NCI-H2171 (cell line): ENCODE results near the gene C9orf72.
"Not testable (repeated sequence)": the region's sequence is repeated elsewhere in the genome, so short reads cannot be mapped to it uniquely, and the experiment has no call there.

Source experiments
- DNase-seq: peaks from one replicate; lab custom pipeline; 2025; lab: John Stamatoyannopoulos, UW

The C9orf72 gene

DNA sequence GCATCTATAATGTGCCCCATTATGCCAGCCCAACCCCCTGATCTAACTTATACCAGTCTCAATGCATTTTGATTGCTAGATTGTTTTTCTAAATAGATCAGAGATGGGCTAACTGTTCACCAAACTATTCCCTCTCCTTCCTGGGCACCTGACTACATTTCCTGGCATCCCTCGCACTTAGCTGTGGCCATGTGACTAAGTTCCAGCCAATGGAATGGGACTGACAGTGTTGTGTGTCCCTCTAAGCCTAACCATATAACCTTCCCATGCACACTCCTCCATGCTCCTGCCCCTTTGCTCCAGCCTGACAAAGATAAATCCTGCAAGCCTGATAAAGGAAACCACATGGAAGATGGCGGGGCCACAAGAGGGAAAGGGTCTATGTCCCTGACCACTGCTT, 61.5 kb downstream of the C9orf72 start:
- no peak for DNase-seq

DNA sequence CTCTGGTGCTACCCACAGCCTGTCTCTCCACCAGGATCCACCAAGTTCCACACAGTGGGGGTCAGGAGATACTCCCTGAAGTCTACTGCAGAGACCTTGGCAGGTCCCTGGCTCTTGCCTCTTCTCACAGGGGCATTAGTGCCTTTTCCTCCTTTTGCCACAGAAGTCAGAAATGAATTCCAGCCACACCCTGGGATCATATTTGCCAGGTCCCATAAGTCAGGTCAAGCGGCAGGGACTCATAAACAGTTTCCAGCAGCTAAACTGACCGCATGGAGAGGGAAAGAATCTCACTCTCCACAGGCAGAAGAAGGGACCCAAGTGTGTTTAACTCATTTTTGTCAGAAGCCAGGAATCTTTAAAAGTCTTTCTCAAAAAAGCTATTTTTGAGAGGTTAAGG, 62.5 kb downstream of the C9orf72 start:
- DNase-seq: no peak

DNA sequence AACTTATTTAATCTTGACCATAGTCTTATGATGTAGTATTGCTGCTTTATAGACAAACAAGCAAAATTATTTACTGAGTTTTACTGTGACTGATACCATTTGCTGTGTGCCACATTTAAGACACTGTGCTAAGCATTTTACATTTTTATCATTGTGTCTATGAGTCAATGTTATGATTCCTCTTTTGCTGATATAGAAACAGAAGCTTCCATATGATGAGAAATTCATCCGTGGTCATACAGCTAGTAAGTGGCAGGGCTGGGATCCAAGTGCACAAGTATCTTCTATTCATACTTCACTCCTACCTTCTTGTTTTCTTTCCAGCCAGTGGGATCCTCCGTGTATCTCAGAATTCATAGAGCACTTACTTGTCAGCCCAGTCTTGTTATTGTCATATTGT, 66.3 kb downstream of the C9orf72 start:
- no peak for DNase-seq

DNA sequence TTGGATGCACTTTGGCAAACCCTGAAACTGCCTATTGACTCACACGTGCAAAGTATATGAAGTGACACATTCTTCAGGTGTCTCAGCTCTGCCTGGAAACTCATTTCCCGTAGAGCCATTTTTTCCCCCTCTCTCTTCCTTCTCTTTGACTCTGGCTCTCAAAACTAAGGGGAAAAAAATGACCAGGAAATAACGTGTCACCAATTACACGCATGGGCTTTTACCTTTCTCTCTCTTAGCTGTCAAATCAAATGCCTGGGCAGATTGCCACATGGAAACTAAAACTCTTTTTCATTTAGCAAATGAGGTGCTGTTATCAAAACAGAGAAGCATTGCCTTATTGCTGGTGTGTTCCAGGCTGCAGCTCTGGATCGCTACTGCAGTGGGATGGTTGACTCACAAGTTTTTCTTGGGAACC, 67.5 kb downstream of the C9orf72 start:
- DNase-seq: no peak

DNA sequence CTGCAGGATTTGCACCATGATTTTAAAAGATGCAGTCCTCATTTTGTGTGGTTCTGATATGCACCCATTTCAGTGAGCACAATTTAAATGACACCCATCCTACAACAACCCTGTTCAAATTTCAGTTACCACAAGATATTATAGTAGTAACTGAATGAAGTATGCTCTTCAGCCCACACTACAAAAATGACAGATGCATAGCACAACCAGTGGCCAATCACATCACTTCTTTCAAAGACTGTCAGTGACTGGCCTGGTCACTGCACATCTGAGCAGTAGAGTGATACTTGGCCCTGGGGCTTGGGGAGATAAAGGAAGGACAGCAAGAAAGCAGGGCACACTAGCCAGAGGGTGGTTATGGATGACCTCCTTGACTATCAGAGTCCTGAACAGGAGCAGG, 69.0 kb downstream of the C9orf72 start:
- no peak for DNase-seq

DNA sequence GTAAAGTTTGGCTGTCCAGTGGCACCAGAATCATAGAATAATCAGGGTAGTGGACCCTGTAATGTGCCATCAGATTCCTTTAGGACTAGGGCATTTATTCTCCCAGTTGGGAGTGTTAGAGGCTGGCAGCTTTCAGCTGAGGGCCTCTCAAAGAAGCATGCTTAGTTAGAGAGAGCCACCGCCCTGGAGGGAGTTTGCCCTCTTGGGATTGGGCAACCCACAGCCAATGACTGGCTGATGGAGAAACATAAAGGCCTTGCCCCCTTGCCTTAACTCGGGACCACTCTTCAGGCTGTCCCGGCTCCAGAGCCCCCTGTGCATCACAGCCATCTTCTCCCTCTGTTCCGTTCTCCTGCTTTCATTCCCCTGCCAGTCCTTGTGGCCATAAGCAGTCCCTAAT, 69.7 kb downstream of the C9orf72 start:
- DNase-seq: no peak

DNA sequence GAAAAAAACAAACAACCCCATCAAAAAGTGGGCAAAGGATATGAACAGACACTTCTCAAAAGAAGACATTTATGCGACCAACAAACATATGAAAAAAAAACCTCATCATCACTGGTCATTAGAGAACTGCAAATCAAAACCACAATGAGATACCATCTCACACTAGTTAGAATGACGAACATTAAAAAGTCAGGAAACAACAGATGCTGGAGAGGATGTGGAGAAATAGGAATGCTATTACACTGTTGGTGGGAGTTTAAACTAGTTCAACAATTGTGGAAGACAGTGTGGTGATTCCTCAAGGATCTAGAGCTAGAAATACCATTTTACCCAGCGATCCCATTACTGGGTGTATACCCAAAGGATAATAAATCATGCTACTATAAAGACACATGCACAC, 72.4 kb downstream of the C9orf72 start:
- not testable (repeated sequence) for DNase-seq

DNA sequence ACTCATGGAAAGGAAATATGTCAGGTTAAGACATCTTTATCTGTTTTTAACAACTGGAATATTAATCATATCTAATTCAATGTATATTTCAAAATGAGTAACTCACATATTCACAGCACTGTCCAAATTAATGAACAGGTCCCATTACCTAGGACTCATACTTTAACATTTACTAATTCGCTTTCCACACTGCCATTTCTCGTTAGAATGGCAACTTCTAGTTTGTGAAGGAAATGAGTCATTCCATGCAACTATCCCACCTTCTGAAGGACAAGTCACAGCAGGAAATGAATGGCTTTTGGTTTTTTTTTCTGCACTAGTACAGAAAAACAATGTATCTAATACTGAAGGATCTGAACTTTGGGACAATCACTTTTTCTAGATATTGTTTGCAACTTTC, 73.8 kb downstream of the C9orf72 start:
- no peak for DNase-seq

DNA sequence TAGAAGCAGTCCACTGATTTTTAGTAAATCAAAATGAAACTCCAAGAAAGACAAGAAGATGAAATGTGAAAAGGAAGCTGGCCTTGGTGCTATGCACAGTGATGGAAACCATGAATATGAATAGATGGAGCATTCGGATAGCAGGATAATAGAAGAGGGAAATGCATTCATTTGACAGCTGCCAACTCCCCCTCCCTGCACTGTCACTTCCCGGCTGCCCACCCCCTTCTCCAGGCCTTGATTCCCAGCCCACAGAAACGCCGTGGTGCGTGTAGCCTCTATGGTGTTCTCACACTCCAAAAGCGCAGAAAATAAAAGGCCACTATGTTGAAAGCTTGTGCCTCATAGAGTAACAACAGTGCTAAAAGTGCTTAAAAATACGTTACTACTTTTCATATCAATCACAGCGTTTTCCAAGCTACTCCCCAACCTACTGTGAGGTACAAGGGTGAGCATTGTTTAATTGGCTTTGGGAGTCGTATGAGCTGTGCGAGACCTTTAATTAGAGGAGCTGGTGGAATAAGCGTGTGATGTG, 75.3 kb downstream of the C9orf72 start:
- no peak for DNase-seq
